ENCODE measurements around the gene AREL1. TPM values are rescaled to one million over a fixed set of nuclear protein-coding genes. Genes with fewer than 3 reads are reported as not detected.
A peak's percentile ranks its signal among the peaks of the same experiment; 100 is the strongest.

The AREL1 gene
- total RNA-seq, 1 donor from 2014 or later: 43.5 TPM

- H3K9me3 Mint-ChIP-seq: no peaks in the 10 kb centered on the region
- H3K27ac Mint-ChIP-seq: no peak overlapping the region
- no peaks in the 10 kb centered on the region for H3K36me3 Mint-ChIP-seq (ENCODE audit: low read depth)
- H3K4me1 Mint-ChIP-seq: peaks cover 2% of the 10 kb centered on the region
- intact Hi-C loops (cut with micrococcal nuclease): no loop called here
- H3K27me3 Mint-ChIP-seq: peaks cover 7% of the 10 kb centered on the region
- DNase-seq: no peak
- H3K4me3 Mint-ChIP-seq: no peak overlapping the region
These were observed 81.8 kb downstream of the AREL1 start for GRCh38 chr14:74630881-74631690.

- Mint-ChIP-seq H3K27ac (no peak overlapping the region), H3K9me3 (no peaks in the 10 kb centered on the region), H3K4me3 (no peak overlapping the region), H3K4me1 (peaks cover 2% of the 10 kb centered on the region), H3K27me3 (peaks cover 2% of the 10 kb centered on the region), H3K36me3 (ENCODE audit: low read depth) (no peaks in the 10 kb centered on the region)
- DNase-seq: no peak
- intact Hi-C loops (cut with micrococcal nuclease): no loop called here
These were observed 84.5 kb downstream of the AREL1 start for GRCh38 chr14:74628418-74628817.

DNA sequence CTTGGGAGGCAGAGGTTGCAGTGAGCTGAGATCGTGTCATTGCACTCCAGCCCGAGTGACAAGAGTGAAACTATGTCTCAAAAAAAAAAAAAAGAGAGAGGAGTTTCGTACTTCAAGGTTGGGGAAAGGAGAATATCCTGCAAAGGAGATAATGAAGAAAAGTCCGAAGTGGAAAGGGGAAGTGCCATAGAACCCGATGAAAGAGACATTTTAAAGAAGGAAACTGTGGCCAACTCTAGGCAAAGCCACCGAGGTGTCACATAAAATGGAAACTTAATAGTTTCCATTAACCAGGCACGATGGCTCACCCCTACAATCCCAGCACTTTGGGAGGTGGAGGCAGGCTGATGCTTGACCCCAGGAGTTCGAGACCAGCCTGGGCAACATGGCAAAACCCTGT is 85.8 kb downstream of the AREL1 start:
- Mint-ChIP-seq H3K36me3 (ENCODE audit: low read depth) (no peaks in the 10 kb centered on the region), H3K27me3 (peaks cover 2% of the 10 kb centered on the region), H3K27ac (no peak overlapping the region), H3K9me3 (no peaks in the 10 kb centered on the region), H3K4me1 (peaks cover 2% of the 10 kb centered on the region), H3K4me3 (no peak overlapping the region)
- intact Hi-C loops (cut with micrococcal nuclease): no loop called here
- DNase-seq: no peak

GRCh38 chr14:74622257-74622656 is 90.6 kb downstream of the AREL1 start:
- H3K27me3 Mint-ChIP-seq: peaks cover 3% of the 10 kb centered on the region
- intact Hi-C loops (cut with micrococcal nuclease): no loop called here
- no peak overlapping the region for H3K4me3 Mint-ChIP-seq
- peaks cover 1% of the 10 kb centered on the region for H3K36me3 Mint-ChIP-seq (ENCODE audit: low read depth)
- DNase-seq: no peak
- no peak overlapping the region for H3K27ac Mint-ChIP-seq
- peaks cover 40% of the 10 kb centered on the region for H3K4me1 Mint-ChIP-seq
- H3K9me3 Mint-ChIP-seq: no peaks in the 10 kb centered on the region

DNA sequence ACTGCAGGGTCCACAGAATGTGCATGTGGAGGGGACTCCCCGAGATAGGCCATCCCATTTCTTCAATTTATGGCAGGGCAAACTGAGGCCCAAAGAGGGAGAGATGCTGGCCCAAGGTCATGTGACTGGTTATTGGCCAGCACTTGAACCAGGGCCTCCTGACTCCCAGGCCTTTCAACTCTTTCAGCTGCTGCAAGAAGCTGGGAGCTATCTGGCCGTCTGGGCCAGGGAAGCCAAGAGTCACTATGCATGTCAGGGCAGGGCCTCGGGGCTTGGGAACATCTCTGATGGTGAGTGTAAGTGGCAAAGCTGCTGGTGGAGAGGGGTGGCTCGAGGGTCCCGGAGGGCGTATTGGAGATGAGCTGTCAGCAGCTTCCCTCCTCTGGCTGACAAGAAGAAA is 91.3 kb downstream of the AREL1 start:
- intact Hi-C loops (cut with micrococcal nuclease): no loop called here
- Mint-ChIP-seq H3K9me3 (no peaks in the 10 kb centered on the region), H3K4me1 (peaks cover 39% of the 10 kb centered on the region), H3K4me3 (no peak overlapping the region), H3K27me3 (peaks cover 3% of the 10 kb centered on the region), H3K36me3 (ENCODE audit: low read depth) (peaks cover 1% of the 10 kb centered on the region), H3K27ac (no peak overlapping the region)
- DNase-seq: no peak

GRCh38 chr14:74620923-74621322 is 92.0 kb downstream of the AREL1 start:
- Mint-ChIP-seq H3K27ac (no peak overlapping the region), H3K4me1 (peaks cover 43% of the 10 kb centered on the region), H3K27me3 (peaks cover 5% of the 10 kb centered on the region), H3K36me3 (ENCODE audit: low read depth) (peaks cover 1% of the 10 kb centered on the region), H3K9me3 (no peaks in the 10 kb centered on the region), H3K4me3 (no peak overlapping the region)
- DNase-seq: no peak
- intact Hi-C loops (cut with micrococcal nuclease): no loop called here

GRCh38 chr14:74620497-74620921 is 92.4 kb downstream of the AREL1 start:
- H3K36me3 Mint-ChIP-seq (ENCODE audit: low read depth): peaks cover 1% of the 10 kb centered on the region
- peaks cover 9% of the 10 kb centered on the region for H3K27me3 Mint-ChIP-seq
- H3K27ac Mint-ChIP-seq: peak overlapping the region; percentile 54
- peaks cover 47% of the 10 kb centered on the region for H3K4me1 Mint-ChIP-seq
- peak overlapping the region; percentile 52 for H3K4me3 Mint-ChIP-seq
- DNase-seq: peak; percentile 67
- no peaks in the 10 kb centered on the region for H3K9me3 Mint-ChIP-seq
- intact Hi-C loops (cut with micrococcal nuclease): no loop called here

GRCh38 chr14:74619672-74620131 is 93.2 kb downstream of the AREL1 start:
- no peak for DNase-seq
- H3K4me1 Mint-ChIP-seq: peaks cover 52% of the 10 kb centered on the region
- peak overlapping the region; percentile 5 for H3K4me3 Mint-ChIP-seq
- H3K36me3 Mint-ChIP-seq (ENCODE audit: low read depth): peaks cover 1% of the 10 kb centered on the region
- peak overlapping the region; percentile 17 for H3K27ac Mint-ChIP-seq
- no peaks in the 10 kb centered on the region for H3K9me3 Mint-ChIP-seq
- intact Hi-C loops (cut with micrococcal nuclease): loop anchor here (5.0 kb wide), 2 partner anchors 47 to 628 kb away; no protein-coding TSS in a partner anchor
- peaks cover 15% of the 10 kb centered on the region for H3K27me3 Mint-ChIP-seq

DNA sequence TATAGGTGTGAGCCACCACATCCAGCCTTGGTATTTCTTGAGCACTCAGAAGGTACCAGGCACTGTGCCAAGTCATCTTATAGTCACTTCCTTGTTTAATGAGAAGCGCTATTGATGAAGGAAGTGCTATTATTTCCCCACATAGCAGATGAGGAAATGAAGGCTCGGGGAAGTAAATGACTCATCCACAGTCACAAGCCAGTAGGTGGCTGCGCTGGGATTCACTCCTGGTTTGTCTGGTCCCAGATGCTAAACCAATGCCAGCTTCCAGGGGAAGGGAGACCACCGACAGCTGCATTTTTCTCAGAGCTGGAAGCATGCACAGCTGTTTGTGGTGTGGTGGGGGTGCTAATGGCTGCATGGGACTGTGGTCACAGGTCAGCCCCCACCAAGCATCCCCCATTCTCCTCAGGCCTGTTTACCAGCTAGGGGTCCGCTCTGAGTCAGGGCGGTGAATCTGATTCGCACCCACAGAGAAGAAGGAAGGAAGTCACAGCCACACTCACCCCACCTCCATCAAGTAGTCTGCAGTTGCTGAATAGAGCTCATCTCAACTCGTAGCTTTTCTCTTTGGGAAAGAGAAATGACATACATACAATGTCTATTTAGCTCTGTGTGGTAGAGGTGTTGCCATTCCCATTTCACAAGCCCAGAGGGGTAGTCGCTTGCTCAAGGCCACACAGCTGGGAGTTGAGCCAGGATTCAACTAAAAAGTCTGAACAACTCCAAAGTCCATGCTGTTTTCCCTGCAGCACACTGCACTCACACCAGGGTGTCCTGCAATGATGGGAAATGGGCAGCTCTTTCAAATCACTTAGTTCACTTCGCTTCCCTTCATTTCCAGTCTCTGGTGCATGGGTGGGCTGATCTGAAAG is 94.6 kb downstream of the AREL1 start:
- Mint-ChIP-seq H3K4me3 (peak overlapping the region; percentile 51), H3K9me3 (no peaks in the 10 kb centered on the region), H3K27ac (peak overlapping the region; percentile 69), H3K36me3 (ENCODE audit: low read depth) (peaks cover 1% of the 10 kb centered on the region), H3K4me1 (peaks cover 57% of the 10 kb centered on the region), H3K27me3 (peaks cover 25% of the 10 kb centered on the region)
- intact Hi-C loops (cut with micrococcal nuclease): loop anchor here (5.0 kb wide), 2 partner anchors 46 to 629 kb away; no protein-coding TSS in a partner anchor
- DNase-seq: peak; percentile 83

DNA sequence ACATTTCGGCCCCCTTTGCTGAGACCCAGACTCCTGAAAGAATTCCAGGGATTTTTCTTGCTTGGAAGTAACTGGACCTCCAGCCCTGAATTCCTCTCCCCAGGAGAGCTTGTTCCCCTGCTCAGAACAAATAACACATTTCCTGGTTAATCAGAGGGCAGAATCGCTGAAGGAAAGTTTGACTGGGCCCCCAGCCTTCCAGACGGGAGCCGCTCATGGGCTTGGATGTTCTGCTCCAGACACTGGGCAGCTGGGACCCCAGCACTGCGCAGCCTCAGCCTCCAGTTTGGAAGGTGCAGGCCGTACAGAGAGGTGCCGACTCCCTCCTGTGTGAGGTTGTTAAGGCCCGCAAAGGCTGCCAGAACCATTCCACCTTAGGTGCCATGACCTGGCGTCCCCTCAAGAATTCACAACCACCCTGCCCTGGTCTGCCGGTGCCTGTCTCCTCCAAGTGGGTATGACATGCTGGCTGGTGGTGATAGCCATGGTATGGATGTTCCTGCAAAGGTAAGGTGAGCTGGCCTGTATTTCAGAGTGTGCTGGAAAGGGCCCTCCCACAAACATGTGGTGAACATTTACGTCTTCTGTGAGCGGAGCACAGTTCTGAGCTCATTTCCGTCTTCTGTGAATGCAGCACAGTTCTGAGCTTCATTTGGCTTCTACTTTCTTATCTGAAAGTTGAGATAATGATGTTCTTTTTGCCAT is 95.7 kb downstream of the AREL1 start:
- intact Hi-C loops (cut with micrococcal nuclease): loop anchor here (5.0 kb wide), 2 partner anchors 45 to 630 kb away; no protein-coding TSS in a partner anchor
- H3K27me3 Mint-ChIP-seq: peaks cover 23% of the 10 kb centered on the region
- H3K36me3 Mint-ChIP-seq (ENCODE audit: low read depth): peaks cover 1% of the 10 kb centered on the region
- H3K9me3 Mint-ChIP-seq: no peaks in the 10 kb centered on the region
- H3K27ac Mint-ChIP-seq: no peak overlapping the region
- H3K4me3 Mint-ChIP-seq: no peak overlapping the region
- H3K4me1 Mint-ChIP-seq: peaks cover 57% of the 10 kb centered on the region
- DNase-seq: no peak

DNA sequence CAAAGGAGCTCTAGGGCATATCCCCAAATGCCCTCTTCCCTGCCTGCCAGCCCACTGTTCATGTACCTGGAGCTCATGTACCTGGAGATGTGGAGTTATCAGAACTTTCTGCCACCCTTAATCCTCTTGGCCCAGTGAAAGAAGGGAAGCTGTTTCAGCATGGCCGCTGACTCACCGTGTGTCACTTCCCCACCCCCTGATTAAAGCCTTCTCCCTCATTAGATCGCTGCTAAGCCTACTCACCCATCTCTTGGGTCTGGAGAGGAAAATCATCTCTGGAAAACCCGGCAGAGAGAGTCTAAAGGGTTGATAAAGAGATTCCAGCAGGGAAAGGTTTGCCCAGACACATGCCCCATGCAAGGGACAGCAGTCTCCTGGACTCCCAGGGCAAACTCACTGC is 96.4 kb downstream of the AREL1 start:
- peaks cover 25% of the 10 kb centered on the region for H3K27me3 Mint-ChIP-seq
- H3K9me3 Mint-ChIP-seq: no peaks in the 10 kb centered on the region
- no peak overlapping the region for H3K4me3 Mint-ChIP-seq
- intact Hi-C loops (cut with micrococcal nuclease): loop anchor here (5.0 kb wide), 2 partner anchors 44 to 631 kb away; no protein-coding TSS in a partner anchor
- no peak overlapping the region for H3K27ac Mint-ChIP-seq
- DNase-seq: no peak
- H3K36me3 Mint-ChIP-seq (ENCODE audit: low read depth): peaks cover 1% of the 10 kb centered on the region
- H3K4me1 Mint-ChIP-seq: peaks cover 57% of the 10 kb centered on the region

- no peak overlapping the region for H3K4me3 Mint-ChIP-seq
- peaks cover 28% of the 10 kb centered on the region for H3K27me3 Mint-ChIP-seq
- H3K36me3 Mint-ChIP-seq (ENCODE audit: low read depth): peaks cover 1% of the 10 kb centered on the region
- DNase-seq: no peak
- H3K9me3 Mint-ChIP-seq: no peaks in the 10 kb centered on the region
- H3K4me1 Mint-ChIP-seq: peaks cover 51% of the 10 kb centered on the region
- no peak overlapping the region for H3K27ac Mint-ChIP-seq
- intact Hi-C loops (cut with micrococcal nuclease): loop anchor here (5.0 kb wide), 2 partner anchors 43 to 632 kb away; no protein-coding TSS in a partner anchor
These were observed 97.1 kb downstream of the AREL1 start for GRCh38 chr14:74615735-74616134.

Measured in activated CD4-positive, alpha-beta T cell treated with anti-CD3 and anti-CD28 coated beads, Interleukin-2, amount 10 ng/mL, durations not matched to agents 24 days and 14 days (primary cell).